Left renal cortex interstitium (tissue), 4 donors: Measurements from ENCODE around the gene RRP9. TPM values are rescaled to one million over a fixed set of nuclear protein-coding genes. Genes with fewer than 3 reads are reported as not detected.
"Not testable (repeated sequence)": the region's sequence is repeated elsewhere in the genome, so short reads cannot be mapped to it uniquely, and the experiment has no call there.

ENCODE experiments used
- DNase-seq, 4 donors: peaks; one replicate each; pipeline ENCODE4 v3.0.0-alpha.2; 2013; ENCODE audit warnings: low read depth in 4 of 4, low spot score in 2 of 4, missing footprints in 1 of 4
- polyA plus RNA-seq, 4 donors: library from polyadenylated mRNA; unstranded; fragments of 120-200 nt; gene quantifications; one replicate each; pipeline ENCODE4 v1.2.1, GENCODE V29; 2013; ENCODE audit not compliant: insufficient read length in 4 of 4

The RRP9 gene
- polyA plus RNA-seq, 4 donors: 18.0 to 24.5 (median 21.3) TPM

DNA sequence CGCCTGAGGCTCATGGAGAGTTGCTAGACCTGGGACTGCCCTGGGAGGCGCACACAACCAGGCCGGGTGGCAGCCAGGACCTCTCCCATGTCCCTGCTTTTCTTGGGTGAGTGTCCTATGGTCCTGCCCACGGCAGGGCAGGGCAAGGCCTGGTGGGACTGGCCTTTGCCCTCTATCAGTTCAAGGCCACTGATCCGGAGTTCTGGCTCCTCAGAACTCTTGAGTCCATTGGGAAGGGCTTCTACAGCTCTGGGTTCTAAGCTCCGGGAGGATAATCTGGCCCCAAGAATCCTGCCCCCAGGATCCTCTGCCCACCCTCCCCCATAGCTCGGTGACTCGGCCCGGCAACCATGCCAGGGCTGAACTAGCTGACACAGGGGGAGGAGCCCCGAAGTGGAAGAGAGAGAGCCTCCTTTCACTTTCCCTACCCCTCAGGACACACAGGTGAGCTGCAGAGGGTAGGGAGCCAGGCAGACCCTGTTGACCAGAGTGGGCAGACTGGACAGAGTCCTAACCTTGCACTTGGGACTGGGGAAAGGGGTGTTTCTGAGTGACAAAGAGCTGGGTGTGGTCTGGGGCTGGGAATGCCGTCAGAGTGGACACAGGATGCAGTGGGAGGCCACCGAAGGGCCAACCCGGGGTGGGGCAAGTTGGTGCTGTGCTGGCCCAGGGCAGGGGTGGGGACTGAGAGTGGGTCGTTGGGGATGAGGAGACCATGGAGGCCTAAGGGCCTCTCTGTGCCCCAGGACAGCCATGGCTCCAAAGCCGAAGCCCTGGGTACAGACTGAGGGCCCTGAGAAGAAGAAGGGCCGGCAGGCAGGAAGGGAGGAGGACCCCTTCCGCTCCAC, 1.1 kb upstream of the RRP9 start:
- DNase-seq: no peak

DNA sequence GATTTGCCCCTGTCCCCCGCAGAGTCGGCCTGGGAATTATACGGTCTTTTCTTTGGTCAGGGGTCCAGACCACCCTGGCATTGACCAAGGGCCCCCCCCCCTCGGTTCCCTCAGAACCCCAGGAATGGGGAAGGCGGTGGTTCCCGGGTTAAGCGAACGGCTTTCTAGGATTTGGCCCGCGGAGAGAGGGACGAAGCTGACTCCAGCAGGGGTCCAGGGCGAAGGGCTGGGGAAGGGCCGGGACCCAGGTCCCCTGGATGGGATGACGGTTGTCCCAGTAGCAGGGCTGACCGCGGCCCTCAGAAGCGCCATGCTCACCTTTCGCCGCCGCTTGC, 274 bp downstream of the RRP9 start:
- DNase-seq: no peak

DNA sequence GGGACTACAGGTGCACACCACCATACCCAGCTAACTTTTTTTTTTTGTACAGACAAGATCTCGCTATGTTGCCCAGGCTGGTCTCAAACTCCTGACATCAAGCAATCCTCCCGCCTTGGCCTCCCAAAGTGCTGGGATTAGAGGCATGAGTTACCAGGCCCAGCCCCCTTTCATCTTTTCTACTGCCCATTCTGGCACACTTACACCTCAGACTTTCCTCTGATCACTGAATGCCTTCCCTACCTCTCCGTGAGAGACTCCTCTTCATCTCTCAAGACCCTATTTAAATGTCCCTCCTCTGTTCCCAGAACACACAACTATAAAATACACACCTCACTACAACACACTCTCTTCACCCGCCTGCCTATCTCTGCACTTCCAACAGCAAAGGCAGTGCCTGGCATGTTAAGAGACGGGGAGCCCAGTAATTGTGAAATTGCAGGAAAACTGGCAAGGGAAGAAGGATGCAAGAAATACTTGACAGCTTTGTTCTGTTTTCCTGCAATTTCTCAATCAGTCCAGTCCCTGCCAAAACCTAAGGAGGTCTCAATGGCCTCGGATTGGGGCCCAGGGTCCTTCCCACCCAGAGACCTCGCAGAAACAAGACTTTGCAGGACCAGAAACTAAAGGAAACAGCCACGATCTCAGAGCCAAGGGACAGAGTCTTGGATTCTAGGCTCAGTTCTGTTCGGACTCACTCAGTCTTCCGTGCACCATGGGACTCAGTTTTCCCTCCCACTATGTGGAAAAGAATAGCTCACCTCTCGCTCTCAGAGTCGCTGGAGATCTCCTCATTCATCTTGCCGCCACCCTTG, 849 bp downstream of the RRP9 start:
- DNase-seq: no peak

GRCh38 chr3:51938780-51939425, 2.8 kb downstream of the RRP9 start:
- DNase-seq: no peak

- no peak for DNase-seq
Observed at GRCh38 chr3:51937611-51938450, 3.9 kb downstream of the RRP9 start.

GRCh38 chr3:51937014-51937413, 4.7 kb downstream of the RRP9 start:
- no peak for DNase-seq

DNA sequence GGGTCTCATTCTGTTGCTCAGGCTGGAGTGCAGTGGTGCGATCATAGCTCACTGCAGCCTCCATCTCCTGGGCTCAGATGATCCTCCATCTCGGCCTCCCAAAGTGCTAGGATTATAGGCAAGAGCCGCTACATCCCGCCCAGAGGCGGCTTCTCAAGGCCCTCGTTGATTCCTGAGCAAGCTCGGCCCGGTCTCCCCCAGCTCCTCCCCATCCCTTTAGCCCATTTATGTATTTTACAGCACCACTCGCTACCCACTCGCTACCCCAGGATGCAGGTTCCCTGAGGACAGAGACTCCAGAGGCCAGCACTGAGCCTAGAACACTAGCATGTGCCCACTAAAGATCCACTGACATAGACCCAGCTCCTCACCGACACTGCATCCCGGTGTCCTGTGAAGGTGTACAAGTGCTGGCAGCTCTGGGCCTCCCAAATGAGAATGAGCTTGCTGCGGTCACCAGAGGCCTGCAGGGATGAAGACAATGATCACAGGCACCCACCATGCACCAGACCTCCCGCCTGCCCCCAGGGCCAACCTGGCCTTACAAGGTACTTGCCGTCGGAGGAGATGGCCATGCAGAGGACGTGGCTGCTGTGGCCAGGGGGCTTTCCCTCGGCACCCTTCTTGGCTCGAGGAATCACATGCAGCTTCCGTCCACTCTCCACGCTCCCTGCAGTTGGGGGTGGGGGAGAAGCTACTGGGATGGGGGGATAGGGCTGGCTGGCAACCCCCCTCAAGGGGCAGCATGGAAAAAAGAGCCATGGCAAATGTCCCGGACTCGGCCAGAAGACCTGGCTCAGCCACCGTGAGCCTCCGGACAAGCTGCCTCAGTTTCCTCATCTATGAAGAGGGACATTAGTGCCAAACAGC, 5.6 kb downstream of the RRP9 start:
- no peak for DNase-seq

DNA sequence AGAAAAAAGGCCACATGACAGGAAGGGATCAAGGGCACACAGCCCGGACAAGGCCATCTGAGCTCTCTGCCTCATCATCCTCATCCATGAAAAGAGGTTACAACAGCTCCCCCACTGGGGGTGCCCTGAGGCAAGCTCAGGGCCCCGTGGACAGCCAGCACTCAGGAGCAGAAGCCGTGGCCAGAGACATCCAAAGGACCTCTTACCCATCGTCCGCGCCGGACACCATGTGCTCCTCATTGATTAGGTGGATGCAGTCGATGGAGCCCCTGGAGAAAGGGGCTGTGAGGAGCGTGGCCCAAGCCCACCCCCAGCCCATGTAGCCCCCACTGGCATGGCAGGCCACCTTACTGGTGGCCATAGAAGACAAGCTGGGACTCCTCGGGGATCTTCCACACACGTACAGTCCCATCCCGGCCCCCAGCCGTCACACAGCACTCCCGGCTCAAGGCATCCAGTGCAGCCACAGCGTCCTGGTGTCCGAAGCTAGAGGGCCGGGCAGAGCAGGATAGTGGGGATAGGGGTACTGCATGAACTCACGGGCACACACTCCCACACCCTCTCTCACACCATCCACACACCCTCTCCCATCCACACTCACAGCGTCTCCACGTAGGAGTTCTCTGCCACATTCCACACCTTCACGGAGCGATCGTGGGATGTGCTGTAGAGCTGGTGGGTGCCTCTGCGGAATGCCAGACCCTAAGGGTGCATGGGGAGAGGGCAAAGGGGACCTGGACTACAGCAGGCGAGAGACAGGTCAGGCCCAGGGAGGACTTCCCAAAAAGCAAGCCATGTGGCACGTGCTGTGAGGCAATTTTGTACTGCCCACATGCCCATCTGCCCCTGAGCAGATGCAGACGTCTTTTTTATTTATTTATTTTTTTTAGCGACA, 6.5 kb downstream of the RRP9 start:
- DNase-seq: no peak

GRCh38 chr3:51934139-51934850, 7.4 kb downstream of the RRP9 start:
- no peak for DNase-seq

- DNase-seq: no peak
Observed at GRCh38 chr3:51933471-51934138, 8.1 kb downstream of the RRP9 start.

DNA sequence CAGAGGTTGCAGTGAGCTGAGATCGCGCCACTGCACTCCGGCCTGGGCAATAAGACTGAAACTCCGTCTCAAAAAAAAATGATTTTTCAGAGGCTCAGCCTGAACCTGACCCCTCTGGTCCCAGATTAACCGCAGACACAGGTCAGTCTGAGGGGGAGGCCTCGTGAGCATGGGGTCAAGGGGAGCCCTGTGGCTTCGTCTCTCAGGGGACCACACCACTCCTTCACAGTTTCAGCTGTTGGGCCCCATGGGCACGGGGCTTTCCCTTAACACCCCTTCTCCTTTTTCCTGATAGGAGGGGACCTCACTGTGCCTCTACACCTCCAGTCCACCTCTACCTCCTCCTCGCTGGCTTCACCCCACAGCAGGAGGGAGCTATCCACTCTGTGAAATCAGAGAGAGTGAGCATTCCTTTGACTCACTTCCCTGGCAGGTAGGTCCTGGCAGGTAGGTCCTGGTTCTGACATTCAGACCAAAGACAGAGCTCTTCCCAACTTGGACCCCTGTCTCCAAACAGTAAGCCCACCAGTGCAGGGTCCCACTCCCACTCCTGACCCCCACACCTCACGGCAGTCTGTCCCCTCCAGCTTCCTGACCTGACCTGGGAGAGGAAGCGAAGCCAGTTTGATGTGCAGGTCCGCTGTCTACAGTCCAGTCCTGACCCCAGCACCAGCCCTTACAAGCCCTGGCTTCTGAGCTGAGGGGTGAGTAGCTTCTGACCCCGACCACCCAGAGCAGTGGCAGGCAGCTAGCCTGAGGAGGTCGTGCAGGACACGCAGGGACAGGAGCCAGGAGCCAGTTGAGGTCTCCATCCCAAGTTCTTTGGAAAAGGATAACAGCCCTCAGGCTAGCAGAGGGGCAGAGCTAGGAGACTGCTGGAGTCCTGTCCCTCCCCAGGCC, 9.0 kb downstream of the RRP9 start:
- DNase-seq: no peak

DNA sequence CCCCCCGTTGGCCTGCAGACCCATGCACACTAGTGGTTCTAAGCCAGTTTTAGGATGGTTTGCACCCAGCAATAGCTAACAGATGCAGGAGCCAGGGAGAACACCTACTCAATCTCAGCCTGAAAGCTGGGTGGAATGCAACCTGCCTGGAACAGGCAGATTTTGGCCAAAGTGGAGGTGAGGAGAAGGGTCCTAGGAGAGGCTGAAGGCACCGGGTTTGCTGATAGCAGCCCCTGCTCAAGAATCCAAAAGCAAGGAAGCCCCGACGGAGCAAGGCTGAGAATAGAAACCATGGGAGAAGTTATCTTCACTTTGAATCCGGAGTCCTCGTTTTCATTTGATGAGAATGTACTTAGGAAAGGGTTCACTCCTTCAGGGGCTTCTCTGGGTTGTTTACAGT, 9.9 kb downstream of the RRP9 start:
- DNase-seq: no peak

- no peak for DNase-seq
Observed at GRCh38 chr3:51930439-51930838, 11.3 kb downstream of the RRP9 start.

DNA sequence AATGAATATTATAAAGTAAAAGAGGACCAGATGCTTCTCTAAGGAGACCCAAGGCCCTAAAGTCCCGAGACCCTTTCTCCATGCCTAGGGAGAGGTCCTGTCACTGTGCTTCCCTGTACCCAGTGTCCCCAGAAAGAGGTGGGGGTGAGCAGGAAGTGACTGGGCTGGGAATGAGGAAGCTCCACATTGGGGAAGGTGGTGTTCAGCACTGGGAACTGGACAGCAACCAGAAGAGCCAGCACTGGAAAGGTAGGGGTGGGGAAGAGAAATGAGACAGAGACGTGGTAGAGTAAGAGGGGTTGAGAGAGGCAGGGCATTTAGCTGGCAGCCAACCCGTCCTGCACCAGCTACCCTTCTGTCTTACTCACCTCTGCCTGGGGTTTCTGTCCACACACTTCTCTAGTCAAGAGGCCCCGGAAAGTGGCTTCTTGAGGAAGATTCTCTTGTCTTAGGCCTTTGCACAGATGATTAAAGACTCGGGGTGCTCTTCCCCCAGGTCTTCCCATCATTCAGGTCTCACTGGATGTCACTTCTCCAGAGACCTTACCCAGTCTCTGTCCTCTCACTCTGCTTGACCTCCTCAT, 12.2 kb downstream of the RRP9 start:
- no peak for DNase-seq

DNA sequence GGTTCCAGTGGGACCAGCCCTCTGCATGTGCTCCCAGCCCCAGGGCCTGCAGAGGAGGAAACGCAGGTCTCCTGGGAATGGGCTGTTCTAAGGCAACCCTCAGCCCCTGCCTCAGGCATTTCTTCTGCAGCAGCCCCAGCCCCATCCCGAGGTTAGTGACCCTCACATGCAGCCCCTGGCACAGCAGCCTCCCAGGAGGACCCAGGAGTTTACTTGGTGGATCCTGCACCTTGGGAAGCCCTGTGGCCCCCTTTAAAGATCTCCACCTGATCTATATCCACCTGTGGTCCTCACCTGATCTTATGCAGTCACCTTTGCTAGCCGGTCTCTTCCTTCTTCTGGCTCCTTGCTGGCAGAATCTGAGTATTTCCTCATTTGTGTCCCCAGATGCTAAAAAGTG, 12.7 kb downstream of the RRP9 start:
- DNase-seq: not testable (repeated sequence)

DNA sequence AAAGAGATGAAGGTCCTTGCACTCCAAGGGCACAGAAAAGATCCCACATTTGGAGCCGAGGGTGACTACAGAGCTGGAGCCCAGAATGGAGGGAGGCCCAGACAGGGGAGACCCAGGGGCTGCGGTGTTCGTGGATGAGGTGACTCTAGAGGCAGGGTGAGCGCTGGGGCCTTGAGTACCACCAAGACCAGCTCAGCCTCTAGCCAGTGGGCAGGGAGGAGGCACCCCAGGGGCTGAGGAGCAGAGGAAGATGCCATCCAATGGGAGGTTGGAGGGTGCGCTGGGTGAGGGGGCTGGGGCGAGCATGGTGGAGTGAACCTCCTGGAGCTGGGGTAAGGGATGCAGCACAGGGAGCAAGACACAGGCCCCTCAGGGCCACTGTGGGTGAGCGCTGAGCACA, 13.3 kb downstream of the RRP9 start:
- DNase-seq: no peak
